Stomach (tissue), 9 donors: ENCODE results near the gene RPH3AL. TPM values are rescaled to one million over a fixed set of nuclear protein-coding genes. Genes with fewer than 3 reads are reported as not detected.
"Not testable (repeated sequence)": the region's sequence is repeated elsewhere in the genome, so short reads cannot be mapped to it uniquely, and the experiment has no call there.

Source experiments
- DNase-seq, 2 donors: peaks; one replicate each; pipeline versions ENCODE4 v3.0.0 to v3.0.0-alpha.2; 2013 to 2019
- H3K27ac ChIP-seq, 5 donors: fragments of 200-600 bp in 4 of 5; sonication (generic) in 4 of 5; one replicate each; pipeline ENCODE4 v1.5.1; 2013 to 2019; ENCODE audit warnings: mild to moderate bottlenecking in 1 of 5, moderate library complexity in 1 of 5
- H3K27me3 ChIP-seq, 3 donors: fragments of 200-600 bp; sonication (generic); one replicate each; pipeline ENCODE4 v1.5.1; 2017 to 2019; ENCODE audit warnings: mixed run types in 1 of 3
- H3K36me3 ChIP-seq, 4 donors: fragments of 200-600 bp; sonication (generic); 1 replicate in 3 of 4; 2 replicates in 1 of 4; pipeline ENCODE4 v1.5.1; 2016 to 2019
- H3K4me1 ChIP-seq, 4 donors: fragments of 200-600 bp; sonication (generic); one replicate each; pipeline ENCODE4 v1.5.1; 2016 to 2019
- H3K4me3 ChIP-seq, 4 donors: fragments of 200-600 bp; sonication (generic) in 3 of 4; one replicate each; pipeline ENCODE4 v1.5.1; 2016 to 2019; ENCODE audit warnings: mild to moderate bottlenecking in 1 of 4
- H3K9me3 ChIP-seq, 4 donors: fragments of 200-600 bp; sonication (generic); one replicate each; pipeline ENCODE4 v1.5.1; 2016 to 2019
- EP300 ChIP-seq: sonication (generic); formaldehyde crosslinking; IDR thresholded peaks from one replicate; pipeline ENCODE4 v1.6.1; 2017; ENCODE audit warnings: antibody characterized with exemption
- POLR2A ChIP-seq, 4 donors: fragments of 450-650 bp; IDR thresholded peaks; one replicate each; pipeline ENCODE4 v1.6.1; 2016; ENCODE audit warnings: antibody characterized with exemption in 4 of 4, control low read depth in 2 of 4, mild to moderate bottlenecking in 1 of 4, moderate library complexity in 1 of 4
- POLR2AphosphoS5 ChIP-seq, 3 donors: sonication (generic); formaldehyde crosslinking; IDR thresholded peaks; one replicate each; pipeline ENCODE4 v1.6.1; 2016; ENCODE audit warnings: antibody characterized with exemption in 3 of 3
- WGBS, 5 donors: extraction: QIAGEN DNeasy Blood & Tissue Kit in 3 of 5; methylation state at CpG; one replicate each; pipeline versions ENCODE4 v1.1.5 to v1.1.7; 2013 to 2018; 5-methylcytosine and 5-hydroxymethylcytosine counted together
- intact Hi-C: fragments of 100-400 bp; cut with DNase I; formaldehyde crosslinking; loops from one replicate; pipeline ENCODE4 v1.15.1; 2023; ENCODE audit warnings: low total_unique reads
- polyA plus RNA-seq, 3 donors: library from polyadenylated mRNA; stranded (reverse); fragments of 200-250 nt; gene quantifications; one replicate each; pipeline ENCODE4 v1.2.3, GENCODE V29; 2013
- total RNA-seq, 5 donors: library from RNA; depleted of rRNA; stranded (reverse); fragments of >200 nt; gene quantifications; one replicate each; pipeline versions ENCODE4 v1.1.0 to v1.2.3, GENCODE V29; 2014 to 2016
- TF ChIP-seq, protein P1 (sequence below), 7 experiments: fragments of 450-650 bp in 4 of 7; fragments of 200-600 bp in 3 of 7; sonication (generic) in 3 of 7; IDR thresholded peaks; one replicate each; pipeline ENCODE4 v1.5.1; 2016 to 2019; ENCODE audit warnings: antibody characterized with exemption in 7 of 7, control low read depth in 2 of 7, mild to moderate bottlenecking in 1 of 7
- donor health status: healthy with polysubstance abuse.
- donor health status: Bipolar disorder and iron deficiency.
- donor health status: healthy.

The RPH3AL gene
- total and polyA plus RNA-seq, 8 donors: 4.9 to 38.5 (median 17.4) TPM

DNA sequence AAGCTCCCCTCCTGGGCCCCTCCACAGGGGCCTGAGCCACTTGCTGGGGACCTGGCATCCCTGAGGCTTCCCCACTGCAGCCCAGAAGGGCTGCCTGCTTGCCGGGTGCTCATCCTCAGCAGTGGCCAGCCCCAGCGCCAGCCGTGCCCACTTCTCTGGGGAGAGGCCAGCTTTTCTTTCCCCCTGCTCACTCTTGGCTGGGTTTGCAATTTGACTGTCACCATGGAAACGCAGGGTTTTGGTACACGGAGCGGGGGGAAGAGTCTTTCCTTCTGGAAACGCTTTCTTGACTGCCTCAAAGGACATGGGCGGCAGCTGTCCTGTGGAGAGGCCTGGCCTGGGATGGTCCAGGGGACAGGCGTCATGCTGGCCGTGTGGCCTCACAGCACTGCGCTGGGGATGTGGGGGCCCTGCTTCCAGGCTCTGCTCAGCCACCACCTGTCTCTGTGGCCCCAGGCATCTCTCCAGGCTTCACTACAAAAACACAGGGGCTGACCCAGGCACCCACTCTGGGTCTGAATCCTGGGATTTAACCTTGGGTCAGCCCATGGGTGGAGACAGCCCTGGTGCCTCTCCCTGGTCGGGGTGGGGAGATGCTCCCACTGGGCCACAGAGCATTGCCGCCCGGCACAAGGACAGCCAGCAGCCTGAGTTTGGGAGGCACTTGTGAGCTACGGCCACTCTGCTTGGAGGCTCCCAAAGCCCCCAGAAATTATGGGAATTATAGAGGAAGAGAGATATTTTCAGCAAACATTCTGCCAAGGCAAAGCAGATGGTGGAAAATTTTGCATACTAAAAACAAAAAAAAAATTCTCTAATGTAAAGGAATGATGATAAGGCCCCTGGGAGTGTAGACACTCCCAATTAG, 125.3 kb downstream of the RPH3AL start:
- Histone ChIP-seq H3K27ac (no peak overlapping the region), H3K27me3 (no peaks in the 10 kb centered on the region), H3K4me1 (peaks cover 0 to 2% (median under 1%) of the 10 kb centered on the region in 4 donors), H3K9me3 (no peaks in the 10 kb centered on the region), H3K4me3 (no peak overlapping the region), H3K36me3 (peaks cover 0 to 6% (median 0%) of the 10 kb centered on the region in 4 donors)
- intact Hi-C loops: no loop called here
- DNase-seq: peak in 1 of 2 donors; percentile 66
- no peak for TF ChIP-seq POLR2A (IDR thresholded peaks at IDR 0.05)
- TF ChIP-seq POLR2AphosphoS5 (IDR thresholded peaks at IDR 0.05): no peak
- TF ChIP-seq, protein P1, sequence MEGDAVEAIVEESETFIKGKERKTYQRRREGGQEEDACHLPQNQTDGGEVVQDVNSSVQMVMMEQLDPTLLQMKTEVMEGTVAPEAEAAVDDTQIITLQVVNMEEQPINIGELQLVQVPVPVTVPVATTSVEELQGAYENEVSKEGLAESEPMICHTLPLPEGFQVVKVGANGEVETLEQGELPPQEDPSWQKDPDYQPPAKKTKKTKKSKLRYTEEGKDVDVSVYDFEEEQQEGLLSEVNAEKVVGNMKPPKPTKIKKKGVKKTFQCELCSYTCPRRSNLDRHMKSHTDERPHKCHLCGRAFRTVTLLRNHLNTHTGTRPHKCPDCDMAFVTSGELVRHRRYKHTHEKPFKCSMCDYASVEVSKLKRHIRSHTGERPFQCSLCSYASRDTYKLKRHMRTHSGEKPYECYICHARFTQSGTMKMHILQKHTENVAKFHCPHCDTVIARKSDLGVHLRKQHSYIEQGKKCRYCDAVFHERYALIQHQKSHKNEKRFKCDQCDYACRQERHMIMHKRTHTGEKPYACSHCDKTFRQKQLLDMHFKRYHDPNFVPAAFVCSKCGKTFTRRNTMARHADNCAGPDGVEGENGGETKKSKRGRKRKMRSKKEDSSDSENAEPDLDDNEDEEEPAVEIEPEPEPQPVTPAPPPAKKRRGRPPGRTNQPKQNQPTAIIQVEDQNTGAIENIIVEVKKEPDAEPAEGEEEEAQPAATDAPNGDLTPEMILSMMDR (IDR thresholded peaks at IDR 0.05): no peak
- no peak for TF ChIP-seq EP300
- 73 to 95% (median 78%) methylated on average over 4 to 15 of the region's 15 CpGs for WGBS, 5 donors

DNA sequence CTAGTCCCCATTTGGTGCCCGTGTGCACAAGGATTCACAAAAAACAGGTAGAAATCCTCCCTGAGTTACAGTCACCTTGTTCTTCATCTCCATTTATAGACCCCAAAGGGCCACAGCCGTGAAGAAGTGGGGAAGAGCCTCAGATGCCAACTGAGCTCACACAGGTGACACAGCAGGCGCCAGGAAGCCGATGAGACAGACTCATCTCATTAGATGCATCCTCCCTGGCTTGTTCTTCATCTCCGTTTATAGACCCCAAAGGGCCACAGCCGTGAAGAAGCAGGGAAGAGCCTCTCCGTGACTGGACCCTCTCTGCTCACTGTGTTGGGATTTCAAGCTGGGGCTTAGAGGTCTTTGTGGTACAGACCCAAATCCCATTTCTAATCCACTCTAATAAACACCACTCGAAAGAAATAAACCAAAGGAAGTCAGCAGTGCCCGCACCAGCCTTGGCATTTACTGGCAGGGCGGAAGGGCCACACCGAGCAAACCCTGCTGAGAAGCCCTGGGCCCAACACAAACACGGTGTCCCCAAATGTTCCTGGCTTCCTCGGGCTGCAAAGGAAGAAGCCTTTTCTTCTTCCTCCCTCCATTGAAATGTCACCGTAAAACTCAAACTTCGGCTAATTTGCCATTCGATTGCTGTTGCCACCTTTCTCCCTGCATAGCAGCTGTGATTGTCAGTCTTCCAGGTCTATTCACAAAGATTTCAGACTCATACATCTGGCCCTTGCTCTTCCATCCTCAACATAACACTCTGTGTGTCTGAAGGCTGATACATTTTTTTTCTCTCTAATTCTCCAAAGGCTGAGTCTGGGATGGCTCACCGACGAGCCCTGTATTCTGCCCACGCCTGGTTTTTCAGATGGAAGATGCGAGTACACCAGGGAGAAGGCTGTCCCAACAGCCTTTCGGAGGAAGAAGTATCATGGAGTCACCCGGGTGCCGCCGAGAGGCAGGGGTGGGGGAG, 126.2 kb downstream of the RPH3AL start:
- Histone ChIP-seq H3K4me3 (no peak overlapping the region), H3K9me3 (no peaks in the 10 kb centered on the region), H3K27ac (no peak overlapping the region), H3K4me1 (no peaks in the 10 kb centered on the region), H3K27me3 (no peaks in the 10 kb centered on the region), H3K36me3 (peaks cover 0 to 6% (median 0%) of the 10 kb centered on the region in 4 donors)
- DNase-seq: no peak
- intact Hi-C loops: no loop called here
- 80 to 89% (median 87%) methylated on average over 24 of the region's 24 CpGs for WGBS, 5 donors
- no peak for TF ChIP-seq EP300
- TF ChIP-seq, protein P1 (IDR thresholded peaks at IDR 0.05): no peak
- no peak for TF ChIP-seq POLR2AphosphoS5 (IDR thresholded peaks at IDR 0.05)
- TF ChIP-seq POLR2A (IDR thresholded peaks at IDR 0.05): no peak

DNA sequence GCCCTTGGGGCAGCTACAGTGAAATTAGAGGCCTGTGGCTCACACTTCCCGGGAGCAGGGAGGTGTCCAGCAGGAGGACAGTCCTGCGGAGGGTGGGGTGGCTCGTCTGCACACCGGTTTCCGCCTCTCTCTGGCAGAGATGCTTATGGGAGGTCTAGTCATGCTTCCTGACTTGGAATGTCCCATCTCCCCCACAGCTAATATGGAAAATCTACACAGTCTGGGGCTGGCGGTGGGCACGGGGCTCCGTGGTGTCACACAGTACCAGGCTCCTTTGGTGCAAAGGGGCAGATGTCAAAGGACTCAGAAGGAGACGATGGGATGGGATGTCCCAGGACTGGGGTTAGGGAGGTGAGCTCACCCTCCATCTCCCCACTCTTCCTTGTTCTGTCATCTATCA, 127.1 kb downstream of the RPH3AL start:
- no peaks in the 10 kb centered on the region for H3K9me3 ChIP-seq
- no peaks in the 10 kb centered on the region for H3K4me1 ChIP-seq
- H3K27me3 ChIP-seq: no peaks in the 10 kb centered on the region
- intact Hi-C loops: no loop called here
- H3K4me3 ChIP-seq: no peak overlapping the region
- H3K27ac ChIP-seq: no peak overlapping the region
- DNase-seq: no peak
- H3K36me3 ChIP-seq: peaks cover 0 to 6% (median 0%) of the 10 kb centered on the region in 4 donors
- TF ChIP-seq POLR2A (IDR thresholded peaks at IDR 0.05) (no peak), EP300 (no peak), POLR2AphosphoS5 (IDR thresholded peaks at IDR 0.05) (no peak)
- TF ChIP-seq, protein P1 (IDR thresholded peaks at IDR 0.05): no peak
- 85 to 93% (median 91%) methylated on average over 9 of the region's 9 CpGs for WGBS, 5 donors

DNA sequence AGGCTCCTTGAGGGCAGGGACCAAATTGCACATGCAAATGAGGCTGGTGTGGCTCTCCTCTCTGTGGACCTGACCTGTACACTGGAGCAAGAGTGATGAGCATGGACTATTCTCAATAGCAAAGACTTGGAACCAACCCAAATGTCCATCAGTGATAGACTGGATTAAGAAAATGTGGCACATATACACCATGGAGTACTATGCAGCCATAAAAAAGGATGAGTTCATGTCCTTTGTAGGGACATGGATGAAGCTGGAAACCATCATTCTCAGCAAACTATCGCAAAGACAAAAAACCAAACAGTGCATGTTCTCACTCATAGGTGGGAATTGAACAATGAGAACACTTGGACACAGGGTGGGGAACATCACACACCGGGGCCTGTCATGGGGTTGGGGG, 128.0 kb downstream of the RPH3AL start:
- WGBS, 5 donors: 92 to 100% (median 97%) methylated on average over 2 of the region's 2 CpGs
- H3K27ac ChIP-seq, intact Hi-C loops, H3K9me3 ChIP-seq, H3K4me1 ChIP-seq, H3K27me3 ChIP-seq, DNase-seq, H3K36me3 ChIP-seq, H3K4me3 ChIP-seq: not testable (repeated sequence)
